ENCODE data around the gene C16orf74.

Gene C16orf74

DNA sequence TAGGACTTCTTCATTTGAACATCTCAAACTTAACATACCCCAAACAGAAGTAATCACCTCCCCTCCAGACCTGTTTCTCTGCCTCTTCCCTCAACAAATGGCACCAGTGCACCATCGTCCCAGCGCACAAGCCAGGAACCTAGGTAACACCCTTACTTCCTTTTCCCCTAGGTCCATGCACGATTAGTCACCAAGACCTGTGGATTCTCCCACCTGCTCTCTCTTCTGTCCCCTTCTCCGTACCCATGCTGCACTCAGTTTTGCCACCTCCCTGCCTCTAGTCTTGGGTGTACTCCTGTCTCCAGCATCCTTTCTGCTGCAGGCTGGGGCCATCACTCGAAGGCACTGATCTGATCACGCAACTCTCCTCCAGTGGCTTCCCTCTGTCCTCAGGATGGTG, 45.3 kb upstream of the C16orf74 start:
- in situ Hi-C loops (cut with MboI; ENCODE audit: low sequenced_read_pairs, unreplicated experiment), result no loop called here
- TF ChIP-seq CTCF (IDR thresholded peaks at IDR 0.05; ENCODE audit: borderline replicate concordance, control extremely low read depth, extremely low read depth, insufficient read depth, missing control alignments), result no peak
- DNase-seq (ENCODE audit: low spot score), result no peak

DNA sequence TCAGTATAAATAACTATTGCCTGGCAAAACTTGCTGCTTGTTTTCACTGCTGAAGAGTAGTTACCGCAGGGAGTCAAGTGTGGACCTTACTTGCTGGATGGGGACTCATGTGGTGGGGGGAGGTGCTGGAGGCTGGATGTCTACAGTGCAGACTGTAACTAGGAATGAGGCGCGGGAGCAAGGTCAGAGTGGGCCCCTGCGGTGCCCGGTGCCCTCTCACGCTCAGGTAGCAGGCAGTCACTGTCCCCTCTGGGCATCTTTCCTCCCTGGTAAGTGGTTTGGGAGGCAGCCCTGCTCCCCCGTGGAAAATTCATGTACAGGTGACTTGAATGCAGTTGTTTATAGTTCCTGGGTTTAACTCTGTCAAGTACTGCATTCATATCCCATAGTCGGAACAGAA, 43.8 kb upstream of the C16orf74 start:
- no peak for DNase-seq (ENCODE audit: low spot score)
- in situ Hi-C loops (cut with MboI; ENCODE audit: low sequenced_read_pairs, unreplicated experiment), result no loop called here
- TF ChIP-seq CTCF (IDR thresholded peaks at IDR 0.05; ENCODE audit: borderline replicate concordance, control extremely low read depth, extremely low read depth, insufficient read depth, missing control alignments), result no peak

DNA sequence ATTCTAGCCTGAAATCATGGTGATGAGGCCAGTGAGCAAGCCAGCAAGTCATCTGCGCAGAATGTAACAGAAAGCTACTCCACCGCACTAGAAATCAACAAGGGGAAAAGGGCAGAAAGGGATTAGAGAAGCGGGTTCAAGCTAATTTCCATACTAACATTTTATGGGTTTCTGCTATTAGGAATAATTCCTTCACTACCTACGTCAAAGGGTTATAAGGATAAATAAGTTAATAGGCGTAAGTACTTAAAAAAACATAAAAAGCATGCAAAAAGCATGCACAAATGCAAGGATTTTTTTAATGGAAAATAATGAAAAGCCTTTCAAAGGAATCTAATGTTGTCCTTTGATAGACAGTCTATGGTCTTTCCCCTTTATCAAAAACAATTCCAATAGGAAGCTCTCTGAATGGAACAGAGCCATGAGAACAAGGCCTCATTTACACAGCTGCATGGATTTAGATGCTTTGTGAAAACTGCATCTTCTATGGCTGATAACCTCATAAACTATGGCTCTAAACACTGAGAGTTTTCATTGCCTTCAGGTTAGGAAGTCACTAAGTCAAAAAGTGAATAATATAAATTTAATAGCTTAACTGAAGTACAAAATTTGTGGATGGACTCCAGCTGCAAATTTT, 42.9 kb upstream of the C16orf74 start:
- in situ Hi-C loops (cut with MboI; ENCODE audit: low sequenced_read_pairs, unreplicated experiment), result no loop called here
- no peak for DNase-seq (ENCODE audit: low spot score)
- TF ChIP-seq CTCF (IDR thresholded peaks at IDR 0.05; ENCODE audit: borderline replicate concordance, control extremely low read depth, extremely low read depth, insufficient read depth, missing control alignments), result no peak

GRCh38 chr16:85789773-85790172, 38.9 kb upstream of the C16orf74 start:
- DNase-seq (ENCODE audit: low spot score), result no peak
- in situ Hi-C loops (cut with MboI; ENCODE audit: low sequenced_read_pairs, unreplicated experiment), result no loop called here
- no peak for TF ChIP-seq CTCF (IDR thresholded peaks at IDR 0.05; ENCODE audit: borderline replicate concordance, control extremely low read depth, extremely low read depth, insufficient read depth, missing control alignments)

GRCh38 chr16:85788819-85789218, 37.9 kb upstream of the C16orf74 start:
- no peak for TF ChIP-seq CTCF (IDR thresholded peaks at IDR 0.05; ENCODE audit: borderline replicate concordance, control extremely low read depth, extremely low read depth, insufficient read depth, missing control alignments)
- DNase-seq (ENCODE audit: low spot score), result no peak
- in situ Hi-C loops (cut with MboI; ENCODE audit: low sequenced_read_pairs, unreplicated experiment), result no loop called here

DNA sequence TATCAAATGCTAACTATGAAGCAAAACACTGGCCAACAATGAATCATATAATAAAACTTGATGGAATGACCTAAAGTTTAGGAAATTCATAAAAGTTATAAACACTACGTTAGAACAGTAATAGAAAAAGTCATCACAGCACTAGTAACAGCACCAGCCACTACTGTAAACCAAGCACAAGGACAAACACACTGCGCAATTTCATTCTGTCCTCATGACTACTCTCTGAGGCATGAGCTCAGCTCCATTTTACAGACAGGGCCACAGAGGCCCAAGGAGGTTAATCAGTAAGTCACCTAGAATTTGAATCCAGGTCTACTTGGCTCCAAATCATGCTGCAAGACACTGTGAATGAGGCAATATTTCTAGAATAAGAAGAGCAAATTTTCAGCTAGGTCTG, 35.0 kb upstream of the C16orf74 start:
- in situ Hi-C loops (cut with MboI; ENCODE audit: low sequenced_read_pairs, unreplicated experiment), result no loop called here
- no peak for DNase-seq (ENCODE audit: low spot score)
- TF ChIP-seq CTCF (IDR thresholded peaks at IDR 0.05; ENCODE audit: borderline replicate concordance, control extremely low read depth, extremely low read depth, insufficient read depth, missing control alignments), result no peak
